PC-9 (cell line): ENCODE data around the gene CPNE7. TPM values are rescaled to one million over a fixed set of nuclear protein-coding genes. Genes with fewer than 3 reads are reported as not detected.

ENCODE experiments used
- BruUV-seq: library from RNA; stranded (reverse); fragments of 400-500 nt; replicated peaks from 2 replicates; lab custom pipeline; 2021; lab: Mats Ljungman, UMichigan
- CTCF ChIA-PET: fragments of 300-600 bp; sonication (Branson Sonifier 250); formaldehyde crosslinking; loops from one replicate; lab custom pipeline; 2022; ENCODE audit warnings: antibody characterized with exemption; lab: Charles Lee
- POLR2A ChIA-PET: fragments of 300-600 bp; sonication (Branson Sonifier 250); formaldehyde crosslinking; loops from one replicate; lab custom pipeline; 2022; ENCODE audit warnings: antibody characterized with exemption; ENCODE audit not compliant: unreplicated experiment; lab: Charles Lee
- DNase-seq, 2 experiments: peaks; one replicate each; pipeline versions ENCODE4 v3.0.0 to v3.0.0-alpha.2; 2015 to 2022; ENCODE audit warnings: mixed read lengths in 1 of 2
- H2AFZ ChIP-seq: fragments of 200-600 bp; sonication (generic); 2 replicates; pipeline ENCODE4 v1.8.1; 2017; ENCODE audit warnings: antibody characterized with exemption
- H3F3A ChIP-seq: fragments of 200-600 bp; sonication (generic); 2 replicates; pipeline ENCODE4 v1.8.1; 2017; ENCODE audit warnings: antibody characterized with exemption, mild to moderate bottlenecking, low read depth; ENCODE audit not compliant: insufficient read depth
- H3K27ac ChIP-seq: fragments of 200-600 bp; sonication (generic); 2 replicates; pipeline ENCODE4 v1.6.1; 2016; ENCODE audit warnings: mixed run types
- H3K27me3 ChIP-seq: fragments of 200-600 bp; sonication (generic); 2 replicates; pipeline ENCODE4 v1.6.1; 2016; ENCODE audit warnings: low read depth, mixed run types; ENCODE audit not compliant: insufficient read depth
- H3K36me3 ChIP-seq: fragments of 200-600 bp; sonication (generic); 2 replicates; pipeline ENCODE4 v1.6.1; 2016; ENCODE audit warnings: low read depth, mixed run types
- H3K4me1 ChIP-seq: fragments of 200-600 bp; sonication (generic); replicated peaks from 2 replicates; pipeline ENCODE4 v1.6.1; 2016; ENCODE audit warnings: mixed run types; ENCODE audit not compliant: insufficient read depth
- H3K4me2 ChIP-seq: fragments of 200-600 bp; sonication (generic); 2 replicates; pipeline ENCODE4 v1.6.1; 2017; ENCODE audit warnings: mixed run types
- H3K4me3 ChIP-seq: fragments of 200-600 bp; sonication (generic); 2 replicates; pipeline ENCODE4 v1.6.1; 2016; ENCODE audit warnings: mixed run types
- H3K79me2 ChIP-seq: fragments of 200-600 bp; sonication (generic); 2 replicates; pipeline ENCODE4 v1.6.1; 2017; ENCODE audit warnings: low read depth, mixed run types
- H3K9me2 ChIP-seq: fragments of 200-600 bp; sonication (generic); 2 replicates; pipeline ENCODE4 v1.8.1; 2017; ENCODE audit warnings: mild to moderate bottlenecking; ENCODE audit not compliant: insufficient read depth
- H3K9me3 ChIP-seq: fragments of 200-600 bp; sonication (generic); 2 replicates; pipeline ENCODE4 v1.8.1; 2016; ENCODE audit warnings: low read depth; ENCODE audit not compliant: insufficient read depth
- H4K20me1 ChIP-seq: fragments of 200-600 bp; sonication (generic); 2 replicates; pipeline ENCODE4 v1.8.1; 2017; ENCODE audit not compliant: insufficient read depth
- EZH2 ChIP-seq: fragments of 200-600 bp; sonication (generic); IDR thresholded peaks from 2 replicates; pipeline ENCODE4 v1.8.0; 2017; ENCODE audit warnings: antibody characterized with exemption, low read depth
- intact Hi-C: fragments of 100-400 bp; cut with micrococcal nuclease; formaldehyde crosslinking; loops from one replicate; pipeline ENCODE4 v1.10.0; 2022; ENCODE audit not compliant: unreplicated experiment
- total RNA-seq: library from RNA; stranded (reverse); gene quantifications from 2 replicates; pipeline ENCODE4 v1.2.3, GENCODE V29; 2021
- TF ChIP-seq, protein P1 (sequence below): fragments of 200-600 bp; sonication (generic); conservative IDR thresholded peaks from 2 replicates; pipeline ENCODE4 v1.6.1; 2017; ENCODE audit warnings: mixed run types, antibody characterized with exemption, mild to moderate bottlenecking, moderate library complexity

CPNE7 gene
- total RNA-seq, 1 experiment from 2014 or later = 19.5 TPM

- no peaks in the 10 kb centered on the region for H3K79me2 ChIP-seq
- no peaks in the 10 kb centered on the region for H3K27me3 ChIP-seq
- H3K36me3 ChIP-seq = 0 out of 2 replicates have a peak, but pooled peaks cover 3% of the 10 kb centered on the region
- no peaks in the 10 kb centered on the region for H3F3A ChIP-seq
- H3K4me2 ChIP-seq = no peak overlapping the region
- H3K4me1 ChIP-seq = no peaks in the 10 kb centered on the region
- TF ChIP-seq EZH2 = no peak
- TF ChIP-seq, protein P1, sequence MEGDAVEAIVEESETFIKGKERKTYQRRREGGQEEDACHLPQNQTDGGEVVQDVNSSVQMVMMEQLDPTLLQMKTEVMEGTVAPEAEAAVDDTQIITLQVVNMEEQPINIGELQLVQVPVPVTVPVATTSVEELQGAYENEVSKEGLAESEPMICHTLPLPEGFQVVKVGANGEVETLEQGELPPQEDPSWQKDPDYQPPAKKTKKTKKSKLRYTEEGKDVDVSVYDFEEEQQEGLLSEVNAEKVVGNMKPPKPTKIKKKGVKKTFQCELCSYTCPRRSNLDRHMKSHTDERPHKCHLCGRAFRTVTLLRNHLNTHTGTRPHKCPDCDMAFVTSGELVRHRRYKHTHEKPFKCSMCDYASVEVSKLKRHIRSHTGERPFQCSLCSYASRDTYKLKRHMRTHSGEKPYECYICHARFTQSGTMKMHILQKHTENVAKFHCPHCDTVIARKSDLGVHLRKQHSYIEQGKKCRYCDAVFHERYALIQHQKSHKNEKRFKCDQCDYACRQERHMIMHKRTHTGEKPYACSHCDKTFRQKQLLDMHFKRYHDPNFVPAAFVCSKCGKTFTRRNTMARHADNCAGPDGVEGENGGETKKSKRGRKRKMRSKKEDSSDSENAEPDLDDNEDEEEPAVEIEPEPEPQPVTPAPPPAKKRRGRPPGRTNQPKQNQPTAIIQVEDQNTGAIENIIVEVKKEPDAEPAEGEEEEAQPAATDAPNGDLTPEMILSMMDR = no peak
- ChIA-PET CTCF (no interaction called here), POLR2A (no interaction called here)
- intact Hi-C loops = no loop called here
- no peaks in the 10 kb centered on the region for H3K9me3 ChIP-seq
- H3K9me2 ChIP-seq = no peaks in the 10 kb centered on the region
- H4K20me1 ChIP-seq = no peaks in the 10 kb centered on the region
- no peak for DNase-seq
- no peak overlapping the region for H3K27ac ChIP-seq
- H3K4me3 ChIP-seq = no peak overlapping the region
- H2AFZ ChIP-seq = no peak overlapping the region
- no TSS peak for BruUV-seq
Measured at GRCh38 chr16:89545831-89546574, 29.6 kb upstream of the CPNE7 start.

- no peaks in the 10 kb centered on the region for H3K27me3 ChIP-seq
- H3K79me2 ChIP-seq = no peaks in the 10 kb centered on the region
- no peak overlapping the region for H3K4me2 ChIP-seq
- no peaks in the 10 kb centered on the region for H3K9me3 ChIP-seq
- TF ChIP-seq EZH2 = no peak
- TF ChIP-seq, protein P1 = no peak
- CTCF ChIA-PET = no interaction called here
- DNase-seq = no peak
- H3K4me1 ChIP-seq = no peaks in the 10 kb centered on the region
- no peaks in the 10 kb centered on the region for H3K9me2 ChIP-seq
- intact Hi-C loops = no loop called here
- H3F3A ChIP-seq = no peaks in the 10 kb centered on the region
- H3K4me3 ChIP-seq = no peak overlapping the region
- 0 out of 2 replicates have a peak, but pooled peaks cover 3% of the 10 kb centered on the region for H3K36me3 ChIP-seq
- H3K27ac ChIP-seq = no peak overlapping the region
- POLR2A ChIA-PET = no interaction called here
- BruUV-seq = no TSS peak
- H2AFZ ChIP-seq = no peak overlapping the region
- no peaks in the 10 kb centered on the region for H4K20me1 ChIP-seq
Measured at GRCh38 chr16:89546781-89547180, 28.8 kb upstream of the CPNE7 start.

DNA sequence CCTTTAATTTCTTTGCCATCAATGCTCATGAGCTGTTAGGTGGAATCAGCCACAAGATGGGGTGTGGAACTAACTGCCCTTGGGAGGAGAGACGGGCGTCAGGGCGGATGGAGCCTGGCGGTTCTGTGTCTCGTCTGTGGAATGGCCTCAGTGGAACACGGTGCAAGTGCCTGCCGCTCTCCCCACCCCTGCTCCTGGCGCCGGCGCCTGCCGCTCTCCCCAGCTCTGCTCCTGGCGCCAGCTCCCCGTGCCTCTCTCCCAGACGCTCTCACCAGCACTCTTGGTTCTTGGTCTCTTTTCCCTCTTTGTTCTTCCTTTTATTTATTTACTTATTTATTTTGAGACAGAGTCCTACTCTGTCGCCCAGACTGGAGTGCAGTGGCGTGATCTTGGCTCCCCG is 28.3 kb upstream of the CPNE7 start:
- no peaks in the 10 kb centered on the region for H3K27me3 ChIP-seq
- no TSS peak for BruUV-seq
- no peaks in the 10 kb centered on the region for H3K9me3 ChIP-seq
- intact Hi-C loops = no loop called here
- DNase-seq = no peak
- no peak for TF ChIP-seq EZH2
- TF ChIP-seq, protein P1 = no peak
- CTCF ChIA-PET = no interaction called here
- POLR2A ChIA-PET = no interaction called here
- H3K36me3 ChIP-seq = 0 out of 2 replicates have a peak, but pooled peaks cover 3% of the 10 kb centered on the region
- H3K4me3 ChIP-seq = no peak overlapping the region
- H3F3A ChIP-seq = no peaks in the 10 kb centered on the region
- no peaks in the 10 kb centered on the region for H3K9me2 ChIP-seq
- no peak overlapping the region for H2AFZ ChIP-seq
- no peaks in the 10 kb centered on the region for H4K20me1 ChIP-seq
- no peak overlapping the region for H3K27ac ChIP-seq
- no peak overlapping the region for H3K4me2 ChIP-seq
- H3K79me2 ChIP-seq = no peaks in the 10 kb centered on the region
- no peaks in the 10 kb centered on the region for H3K4me1 ChIP-seq
